HG03139 (cell line): Measurements from ENCODE around the gene FCMR.
A peak's percentile ranks its signal among the peaks of the same experiment; 100 is the strongest.

Experiments
- ATAC-seq: cut with Tn5 transposase; IDR thresholded peaks from one replicate; pipeline ENCODE4 v1.9.1; 2021; ENCODE audit not compliant: unreplicated experiment

Gene FCMR

DNA sequence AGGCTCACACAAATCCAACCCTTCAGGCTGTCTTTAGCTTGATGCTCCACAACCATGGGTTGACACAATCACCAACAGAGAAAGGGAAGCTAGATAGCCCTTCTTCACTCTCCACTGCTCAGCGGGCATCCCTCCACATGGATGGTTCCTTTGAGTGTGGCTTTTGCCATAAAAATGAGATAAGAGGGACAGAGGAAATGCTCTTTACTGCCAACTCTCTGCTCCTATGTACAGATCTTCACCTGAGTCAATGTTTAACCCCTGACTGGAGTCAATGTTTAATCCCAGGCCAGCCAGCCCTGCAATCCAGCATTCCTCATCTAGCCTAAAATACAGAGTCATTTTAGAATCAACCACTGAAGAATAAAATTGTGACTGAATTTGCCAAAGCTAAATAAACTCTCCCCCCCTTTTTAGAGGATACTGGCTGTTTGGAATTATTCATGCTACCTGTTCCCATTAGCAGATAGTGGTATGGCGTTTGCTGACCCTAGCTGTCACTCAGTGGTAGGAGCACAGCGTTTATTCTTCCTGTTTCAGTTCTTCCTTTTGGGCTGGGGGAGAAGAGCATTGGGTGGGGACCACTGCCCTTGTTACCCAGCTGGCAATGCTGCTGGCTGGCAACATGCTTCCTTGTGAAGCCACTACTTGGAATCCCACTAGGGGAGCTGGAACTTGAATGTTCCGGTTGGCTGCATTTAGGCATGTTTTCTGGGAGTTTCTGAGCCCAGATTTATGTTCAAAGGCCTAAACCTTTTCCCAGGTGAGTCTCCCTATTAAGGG lies 29.8 kb upstream of the FCMR start:
- ATAC-seq: peak; percentile 37

- ATAC-seq: no peak
Observed at GRCh38 chr1:206949641-206950040, 27.9 kb upstream of the FCMR start.

DNA sequence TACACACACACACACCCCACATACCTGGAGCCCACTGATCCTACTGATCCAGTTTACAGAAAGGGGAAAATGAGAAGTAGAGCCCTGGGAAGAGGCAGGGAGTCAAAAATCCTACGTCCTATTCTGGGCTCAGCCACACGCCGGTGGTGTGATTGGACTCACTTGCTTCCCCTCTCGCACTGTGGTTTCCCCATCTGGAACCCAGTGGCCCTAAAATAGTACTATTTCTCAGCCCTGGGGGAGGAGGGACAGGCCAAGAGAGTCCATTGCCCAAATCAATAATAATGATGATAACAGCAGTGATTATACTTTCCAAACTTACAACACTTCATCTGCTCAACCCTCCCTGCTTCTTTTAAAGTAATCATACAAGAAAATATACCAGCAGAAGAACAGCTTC lies 27.5 kb upstream of the FCMR start:
- no peak for ATAC-seq

DNA sequence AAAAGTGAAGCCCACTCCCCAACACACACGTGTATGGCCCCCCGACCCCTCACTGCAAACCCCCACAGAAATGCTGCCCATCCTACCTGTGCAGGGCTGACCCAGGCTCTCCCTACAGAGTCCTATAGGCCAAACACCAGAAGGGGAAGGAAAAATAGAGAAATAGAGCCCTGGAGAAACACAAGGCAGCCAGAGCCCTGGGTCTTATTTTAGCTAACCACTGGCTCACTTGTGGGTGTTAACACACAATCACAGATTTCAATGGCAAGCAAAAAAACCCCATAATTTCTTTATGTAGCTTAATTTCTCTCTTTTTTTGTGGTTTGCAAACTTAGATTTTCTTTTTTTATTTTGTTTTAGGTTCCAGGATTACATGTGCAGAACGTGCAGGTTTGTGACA lies 25.5 kb upstream of the FCMR start:
- ATAC-seq: no peak

DNA sequence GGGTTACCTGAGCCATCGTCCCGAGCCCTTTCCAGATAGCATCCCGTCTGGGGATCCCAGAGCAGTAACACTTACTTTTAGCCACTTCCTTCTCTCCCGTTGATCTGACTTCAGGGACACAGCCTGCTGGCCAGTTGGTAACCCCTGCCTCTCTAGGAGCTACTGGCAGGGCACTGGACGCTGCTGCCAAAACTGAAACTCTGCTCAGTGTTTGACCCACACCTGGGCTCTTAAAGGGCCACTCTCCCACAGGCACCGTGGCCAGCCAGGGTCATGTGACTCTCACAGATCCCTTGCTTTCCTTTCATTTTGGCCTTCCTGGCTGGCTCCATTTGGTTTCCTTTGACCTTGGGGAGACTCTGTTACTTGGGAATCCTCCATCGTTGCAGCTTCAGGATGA lies 24.5 kb upstream of the FCMR start, which contains the start of gene PIGR:
PIGR (minus strand) TSS at position 206 of the 400 bp plus-strand sequence. CDS start 5,935 bp downstream, outside the sequence.
- no peak for ATAC-seq

- ATAC-seq: no peak
Observed at GRCh38 chr1:206945779-206946178, 24.0 kb upstream of the FCMR start.

GRCh38 chr1:206944703-206945102 lies 23.0 kb upstream of the FCMR start:
- no peak for ATAC-seq

DNA sequence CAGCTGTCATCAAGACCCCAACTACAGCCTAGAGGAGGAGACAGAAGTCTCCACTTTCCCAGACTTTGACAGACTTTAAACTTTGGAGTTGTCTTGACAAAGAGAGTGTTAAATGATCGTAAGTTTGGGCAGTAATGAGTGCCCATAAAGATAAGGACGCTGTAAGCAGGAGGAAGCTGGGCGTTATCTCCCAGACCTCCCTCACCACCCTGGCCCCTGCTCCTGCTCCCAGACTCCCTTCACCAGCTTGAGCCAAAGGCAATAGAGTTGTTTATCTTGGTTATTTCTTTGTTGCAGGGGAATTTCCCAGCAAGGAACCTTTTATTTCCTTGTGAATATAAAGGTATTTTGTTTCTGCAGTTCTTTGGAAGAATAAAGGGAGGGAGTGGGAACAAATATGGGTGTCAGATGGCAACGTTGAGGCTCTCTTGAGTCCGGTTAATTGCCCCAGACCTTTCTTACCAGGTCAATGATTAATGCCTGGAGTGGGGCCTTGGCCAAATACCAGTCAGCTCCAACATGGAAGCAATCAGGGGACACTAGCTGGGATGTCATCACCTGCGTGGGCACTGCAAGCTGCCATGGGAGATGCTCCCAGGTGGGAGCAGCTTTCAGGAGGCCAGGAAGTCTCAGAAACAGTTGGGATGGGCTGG lies 20.2 kb upstream of the FCMR start:
- no peak for ATAC-seq

GRCh38 chr1:206940588-206940936 lies 18.8 kb upstream of the FCMR start:
- ATAC-seq: no peak

DNA sequence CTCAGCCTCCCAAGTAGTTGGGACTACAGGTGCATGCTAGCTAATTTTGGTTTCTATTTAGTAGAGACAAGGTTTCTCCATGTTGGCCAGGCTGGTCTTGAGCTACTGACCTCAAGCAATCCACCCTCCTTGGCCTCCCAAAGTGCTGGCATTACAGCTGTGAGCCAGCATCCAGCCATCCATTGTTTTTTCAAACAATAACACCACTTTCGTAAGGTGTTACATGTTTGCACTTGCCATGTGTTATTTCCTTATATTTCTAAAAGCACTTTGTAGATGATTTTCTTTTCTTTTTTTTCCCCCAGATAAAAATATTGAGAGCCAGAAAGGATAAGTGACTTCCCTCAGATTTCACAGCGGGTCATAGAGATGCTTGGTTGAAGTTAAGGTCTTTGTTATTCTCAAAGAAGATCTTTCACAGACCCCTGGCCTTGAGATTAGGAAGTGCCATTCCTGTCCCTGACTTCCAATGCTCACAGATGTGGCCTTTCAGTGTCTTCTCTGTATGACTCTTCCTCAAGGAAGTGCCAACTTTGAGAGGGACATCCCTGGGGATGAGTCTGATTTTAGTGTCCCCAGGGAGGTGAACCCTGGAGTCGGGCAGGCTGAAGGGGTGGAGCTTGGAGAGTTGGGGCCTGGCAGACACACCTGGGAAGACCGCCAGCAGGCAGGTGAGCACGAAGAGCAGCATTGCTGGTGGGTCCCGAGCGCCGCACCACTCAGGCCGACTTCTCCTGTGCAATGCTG lies 18.3 kb upstream of the FCMR start:
- no peak for ATAC-seq

DNA sequence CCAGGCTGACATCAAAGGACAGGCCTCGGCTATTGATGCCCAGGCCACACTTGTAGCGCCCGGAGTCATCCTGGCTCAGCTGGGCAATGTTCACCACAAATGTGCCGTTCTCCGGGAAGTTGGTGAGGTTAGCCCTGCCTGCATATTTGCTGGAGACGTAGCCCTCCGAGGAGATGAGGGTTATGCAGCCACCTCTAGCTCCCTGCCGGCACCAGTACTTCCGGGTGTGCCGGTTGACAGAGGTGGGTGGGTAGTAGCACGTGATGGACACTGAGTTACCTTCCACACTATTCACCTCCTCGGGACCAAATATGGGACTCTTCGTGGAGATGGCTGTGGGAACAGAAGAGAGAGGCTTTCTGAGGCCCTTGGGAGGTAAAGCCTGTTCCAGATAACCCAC lies 17.4 kb upstream of the FCMR start:
- ATAC-seq: no peak

DNA sequence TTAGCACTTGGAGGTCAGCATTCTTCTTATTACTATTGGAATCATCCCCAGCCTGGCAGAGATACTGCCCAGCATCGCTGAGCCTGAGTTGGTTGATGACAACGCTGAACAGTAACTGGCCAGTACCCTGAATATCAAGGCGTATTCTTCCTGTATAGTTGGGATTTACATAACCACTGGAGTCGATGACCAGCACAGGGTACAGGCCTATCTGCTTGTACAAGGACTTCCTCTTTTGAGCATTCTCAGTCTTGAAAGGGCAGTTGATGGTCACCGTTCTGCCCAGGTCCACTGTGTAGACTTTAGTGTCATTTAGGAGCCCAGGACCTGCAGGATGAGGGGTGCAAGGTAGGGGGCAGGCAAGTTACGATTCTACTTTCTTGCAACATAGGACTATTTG lies 15.7 kb upstream of the FCMR start:
- no peak for ATAC-seq

DNA sequence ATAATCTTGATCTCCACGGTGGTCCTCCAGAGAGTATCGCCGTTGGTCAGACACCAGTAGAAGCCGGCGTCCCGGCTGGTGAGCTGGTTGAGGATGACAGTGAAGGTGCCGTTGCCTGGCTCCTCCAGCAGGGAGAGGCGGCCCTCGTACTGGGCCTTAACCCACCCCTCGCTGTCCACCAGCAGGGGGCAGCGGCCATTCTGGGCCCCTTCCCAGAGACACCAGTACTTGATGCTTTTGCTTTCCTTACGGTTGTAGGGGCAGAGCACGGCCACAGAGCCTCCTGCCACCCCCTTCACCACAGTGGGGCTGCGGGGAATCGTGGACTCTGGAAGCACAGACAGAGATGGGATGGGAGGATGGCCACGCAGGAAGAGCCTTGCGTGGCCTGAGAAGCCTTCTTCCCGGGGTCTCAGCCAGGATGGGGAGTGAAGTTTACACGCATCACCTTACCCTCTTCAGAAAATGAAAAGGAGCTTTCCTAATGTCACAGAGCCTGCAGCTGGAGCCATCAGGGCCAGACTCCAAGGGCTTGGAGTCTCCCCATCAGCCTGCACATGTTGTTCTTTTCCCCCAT lies 13.8 kb upstream of the FCMR start:
- no peak for ATAC-seq

DNA sequence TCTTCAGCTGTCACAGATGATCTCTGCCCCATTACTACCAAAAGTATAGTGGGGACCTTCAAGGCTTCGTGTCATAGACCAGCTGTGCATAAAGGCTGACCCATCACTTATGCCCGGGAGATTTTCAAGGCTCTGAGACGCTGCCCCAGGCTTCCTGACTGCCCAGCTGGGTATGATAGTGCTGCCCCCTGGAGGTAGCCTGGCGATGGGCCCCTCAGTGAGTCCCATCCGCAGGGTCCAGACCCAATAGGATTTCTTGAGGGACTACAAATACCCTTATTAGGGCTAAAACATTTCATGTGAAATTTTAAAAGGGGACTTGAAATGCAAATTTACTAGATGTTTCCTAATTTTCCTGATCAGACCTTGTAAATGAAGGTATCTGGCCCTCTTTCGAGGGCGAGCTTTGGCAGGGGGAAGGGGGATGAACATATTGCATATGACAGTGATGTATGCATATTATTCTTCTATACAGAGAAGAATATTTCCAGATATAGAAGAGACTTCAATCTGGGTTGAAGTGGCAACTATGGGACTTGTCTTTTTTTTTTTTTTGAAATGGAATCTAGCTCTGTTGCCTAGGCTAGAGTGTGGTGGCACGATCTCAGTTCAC lies 11.7 kb upstream of the FCMR start:
- no peak for ATAC-seq

DNA sequence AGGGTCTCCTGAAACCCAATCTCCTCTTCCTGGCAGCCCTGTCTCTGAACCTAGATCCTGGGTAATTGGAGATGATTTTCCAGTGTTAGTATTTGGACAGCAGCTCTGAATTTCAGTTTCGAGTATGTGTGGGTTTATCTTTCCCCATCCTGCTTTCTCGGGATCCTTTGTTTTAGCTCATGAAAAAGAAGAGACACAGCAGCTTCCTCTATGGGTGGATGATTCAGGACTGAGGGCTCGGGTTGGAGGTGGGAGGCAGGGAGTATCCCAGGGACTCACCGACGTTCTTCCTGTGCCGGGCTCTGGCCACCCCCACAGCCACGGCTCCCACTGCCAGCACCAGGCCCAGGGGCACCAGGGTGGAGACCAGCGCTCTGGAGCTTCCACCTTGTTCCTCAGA lies 10.4 kb upstream of the FCMR start:
- ATAC-seq: no peak

DNA sequence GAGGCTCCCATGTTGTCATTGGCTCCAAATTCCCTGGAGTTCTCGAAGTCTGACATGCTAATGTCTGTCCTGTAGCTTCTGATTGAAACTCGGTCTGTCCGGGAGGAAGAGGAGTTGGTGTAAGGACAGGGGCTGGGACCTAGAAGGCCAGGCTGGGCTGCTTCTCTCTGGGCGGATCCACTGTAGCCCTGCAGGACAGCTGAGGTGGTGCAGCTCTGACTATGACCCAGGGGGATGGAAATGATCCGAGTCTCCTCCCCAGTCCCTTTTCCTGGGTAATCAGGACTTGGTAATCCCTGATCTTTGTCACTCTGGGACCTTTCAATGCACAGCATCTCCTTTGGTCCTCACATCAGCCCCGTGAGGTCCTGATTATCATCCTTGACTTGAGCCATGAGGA lies 10.0 kb upstream of the FCMR start:
- ATAC-seq: no peak

DNA sequence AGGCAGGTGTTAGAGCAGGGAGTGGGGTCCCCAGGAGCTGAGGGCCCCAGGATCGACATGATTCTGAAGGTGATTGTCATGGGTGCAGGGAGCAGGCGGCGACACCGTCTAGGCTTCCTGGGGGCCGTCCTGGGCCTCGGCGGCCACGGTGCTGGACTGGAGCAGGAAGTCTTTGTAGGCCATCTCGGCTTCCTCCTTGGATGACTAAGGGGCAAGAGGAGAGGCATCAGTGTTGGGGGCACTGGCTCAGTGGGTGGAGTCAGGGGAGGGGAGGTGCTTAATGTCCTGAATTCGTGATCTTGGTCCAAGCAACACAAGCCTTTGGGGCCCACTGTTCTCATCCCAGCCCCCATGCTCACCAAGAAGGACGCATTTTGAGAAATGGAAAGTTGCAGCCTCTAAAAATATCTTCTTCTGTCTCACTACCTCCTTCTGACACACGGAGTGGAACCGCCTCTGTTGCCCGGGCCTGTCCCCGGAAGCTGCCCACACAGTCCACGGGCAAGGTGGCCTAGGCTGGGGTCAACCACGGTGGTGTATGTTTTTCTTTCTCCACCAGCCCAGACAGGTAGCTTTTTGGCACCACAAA lies 8.6 kb upstream of the FCMR start:
- peak; percentile 59 for ATAC-seq

DNA sequence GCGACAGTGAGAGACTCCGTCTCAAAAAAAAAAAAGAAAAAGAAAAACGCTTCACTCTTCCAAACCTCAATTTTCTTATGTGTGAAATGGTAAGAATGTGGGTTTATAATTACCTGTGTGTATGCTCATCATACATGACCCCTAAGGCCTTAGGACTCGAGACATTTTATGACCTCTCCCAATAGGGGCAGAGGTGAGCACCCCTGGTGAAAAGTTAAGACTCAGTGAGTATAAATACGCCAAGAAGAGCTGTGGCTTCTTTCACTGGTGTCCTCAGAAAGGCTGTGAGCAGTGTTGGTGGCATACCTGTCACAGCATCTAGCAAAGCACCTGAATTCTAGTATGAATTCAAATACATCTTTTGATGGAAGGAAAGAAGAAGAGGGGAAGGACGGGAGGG lies 7.8 kb upstream of the FCMR start:
- no peak for ATAC-seq

- no peak for ATAC-seq
Observed at GRCh38 chr1:206926286-206926685, 4.5 kb upstream of the FCMR start.

GRCh38 chr1:206925106-206925736 lies 3.5 kb upstream of the FCMR start:
- ATAC-seq: peak; percentile 53
